ENCODE results near the gene DLX6. TPM values are rescaled to one million over a fixed set of nuclear protein-coding genes. Genes with fewer than 3 reads are reported as not detected.

The DLX6 gene
- total RNA-seq, 1 experiment from 2014 or later = not detected

GRCh38 chr7:96985992-96986391 lies 19.4 kb upstream of the DLX6 start:
- Histone ChIP-seq H3K9me2 (ENCODE audit: insufficient read depth) (no peaks in the 10 kb centered on the region), H3K4me3 (replicated peaks in 1 of 2; ENCODE audit: low read depth in 1 of 2, low read length in 2 of 2) (no peak overlapping the region), H3K9me3 (ENCODE audit: control insufficient read depth in 1 of 2, insufficient read depth in 1 of 2, low read depth in 1 of 2, low read length in 2 of 2) (no peaks in the 10 kb centered on the region), H3K4me1 (ENCODE audit: control insufficient read depth in 1 of 2, insufficient read depth in 2 of 2, low read length in 2 of 2) (no peaks in the 10 kb centered on the region), H3K27me3 (ENCODE audit: insufficient read depth, low read length) (peaks cover 66% of the 10 kb centered on the region), H3K4me2 (ENCODE audit: low read length) (no peak overlapping the region), H2AFZ (ENCODE audit: low read depth, low read length, poor library complexity, severe bottlenecking) (no peak overlapping the region), H3K36me3 (ENCODE audit: control insufficient read depth in 1 of 2, insufficient read depth in 2 of 2, low read length in 2 of 2) (no peaks in the 10 kb centered on the region), H3K27ac (ENCODE audit: low read depth, low read length) (no peak overlapping the region), H3K79me2 (ENCODE audit: insufficient read depth, low read length) (no peaks in the 10 kb centered on the region), H3K9ac (ENCODE audit: low read length) (no peak overlapping the region), H4K20me1 (ENCODE audit: insufficient read depth) (no peaks in the 10 kb centered on the region)
- intact Hi-C loops (cut with micrococcal nuclease) = no loop called here
- no peak for ATAC-seq
- BruUV-seq (replicated peaks) = no TSS peak
- DNase-seq (ENCODE audit: low read depth, low spot score) = no peak
- ChIA-PET CTCF (no interaction called here), RAD21 (ENCODE audit: low non-redundant PET in 1 of 2, low total read pairs in 2 of 2, uncharacterized antibody in 2 of 2, unreplicated experiment in 2 of 2) (no interaction called here), POLR2A (no interaction called here)
- TF ChIP-seq CBX3 (IDR thresholded peaks at IDR 0.05; ENCODE audit: low read depth) (no peak), EZH2 (IDR thresholded peaks at IDR 0.05) (no peak), MAX (IDR thresholded peaks at IDR 0.05) (no peak), EGR1 (IDR thresholded peaks at IDR 0.05; ENCODE audit: low read depth) (no peak), POLR2A (IDR thresholded peaks at IDR 0.05; ENCODE audit: borderline replicate concordance, extremely low read depth, insufficient read depth, insufficient read length) (no peak)

- CTCF ChIA-PET = no interaction called here
- POLR2A ChIA-PET = no interaction called here
- H3K79me2 ChIP-seq (ENCODE audit: insufficient read depth, low read length) = no peaks in the 10 kb centered on the region
- no peak for TF ChIP-seq ZNF274 (IDR thresholded peaks at IDR 0.05; ENCODE audit: low read depth, low read length)
- TF ChIP-seq JUND (IDR thresholded peaks at IDR 0.05) = no peak
- TF ChIP-seq EGR1 (IDR thresholded peaks at IDR 0.05; ENCODE audit: low read depth) = no peak
- no peak for TF ChIP-seq ZFX (IDR thresholded peaks at IDR 0.05)
- TF ChIP-seq MAX (IDR thresholded peaks at IDR 0.05) = no peak
- no peak for TF ChIP-seq ELF1 (IDR thresholded peaks at IDR 0.05; ENCODE audit: borderline replicate concordance, low read depth)
- no peak for TF ChIP-seq TCF7L2 (IDR thresholded peaks at IDR 0.05; ENCODE audit: borderline replicate concordance, extremely low read depth, insufficient read depth, insufficient read length)
- no peak for TF ChIP-seq SIN3A (IDR thresholded peaks at IDR 0.05; ENCODE audit: low read depth)
- TF ChIP-seq POLR2AphosphoS5 (IDR thresholded peaks at IDR 0.05; ENCODE audit: low read depth, low read length) = no peak
- TF ChIP-seq SP1 (IDR thresholded peaks at IDR 0.05; ENCODE audit: low read depth) = no peak
- no peak for TF ChIP-seq RAD21 (IDR thresholded peaks at IDR 0.05; ENCODE audit: low read depth)
- TF ChIP-seq ZBTB33 (IDR thresholded peaks at IDR 0.05; ENCODE audit: extremely low read depth, insufficient replicate concordance, low read length) = no peak
- no peak for TF ChIP-seq FOSL1 (IDR thresholded peaks at IDR 0.05; ENCODE audit: low read depth)
- no peak for TF ChIP-seq EZH2 (IDR thresholded peaks at IDR 0.05)
- TF ChIP-seq REST (IDR thresholded peaks at IDR 0.05; ENCODE audit: low read depth) = no peak
Measured at GRCh38 chr7:96986901-96987300, 18.5 kb upstream of the DLX6 start.

More at GRCh38 chr7:96986901-96987300, 18.5 kb upstream of the DLX6 start:
- Histone ChIP-seq H3K36me3 (ENCODE audit: control insufficient read depth in 1 of 2, insufficient read depth in 2 of 2, low read length in 2 of 2) (no peaks in the 10 kb centered on the region), H3K27me3 (ENCODE audit: insufficient read depth, low read length) (peaks cover 67% of the 10 kb centered on the region), H3K9me3 (ENCODE audit: control insufficient read depth in 1 of 2, insufficient read depth in 1 of 2, low read depth in 1 of 2, low read length in 2 of 2) (no peaks in the 10 kb centered on the region), H3K9me2 (ENCODE audit: insufficient read depth) (no peaks in the 10 kb centered on the region), H3K4me3 (replicated peaks in 1 of 2; ENCODE audit: low read depth in 1 of 2, low read length in 2 of 2) (no peak overlapping the region), H3K9ac (ENCODE audit: low read length) (no peak overlapping the region), H3K4me1 (ENCODE audit: control insufficient read depth in 1 of 2, insufficient read depth in 2 of 2, low read length in 2 of 2) (no peaks in the 10 kb centered on the region), H3K4me2 (ENCODE audit: low read length) (no peak overlapping the region), H4K20me1 (ENCODE audit: insufficient read depth) (no peaks in the 10 kb centered on the region), H3K27ac (ENCODE audit: low read depth, low read length) (no peak overlapping the region), H2AFZ (ENCODE audit: low read depth, low read length, poor library complexity, severe bottlenecking) (no peak overlapping the region)
- intact Hi-C loops (cut with micrococcal nuclease) = no loop called here
- DNase-seq (ENCODE audit: low read depth, low spot score) (no peak), ATAC-seq (no peak)
- BruUV-seq (replicated peaks) = no TSS peak
- RAD21 ChIA-PET (ENCODE audit: low non-redundant PET in 1 of 2, low total read pairs in 2 of 2, uncharacterized antibody in 2 of 2, unreplicated experiment in 2 of 2) = no interaction called here
